ENCODE measurements around the gene PDP2.

PDP2 gene

GRCh38 chr16:66904846-66905632 lies 24.7 kb downstream of the PDP2 start:
- no peak for FAIRE-seq

GRCh38 chr16:66905633-66906539 lies 25.6 kb downstream of the PDP2 start:
- FAIRE-seq, result no peak

- no peak for FAIRE-seq
Measured at GRCh38 chr16:66906916-66907836, 26.9 kb downstream of the PDP2 start.

DNA sequence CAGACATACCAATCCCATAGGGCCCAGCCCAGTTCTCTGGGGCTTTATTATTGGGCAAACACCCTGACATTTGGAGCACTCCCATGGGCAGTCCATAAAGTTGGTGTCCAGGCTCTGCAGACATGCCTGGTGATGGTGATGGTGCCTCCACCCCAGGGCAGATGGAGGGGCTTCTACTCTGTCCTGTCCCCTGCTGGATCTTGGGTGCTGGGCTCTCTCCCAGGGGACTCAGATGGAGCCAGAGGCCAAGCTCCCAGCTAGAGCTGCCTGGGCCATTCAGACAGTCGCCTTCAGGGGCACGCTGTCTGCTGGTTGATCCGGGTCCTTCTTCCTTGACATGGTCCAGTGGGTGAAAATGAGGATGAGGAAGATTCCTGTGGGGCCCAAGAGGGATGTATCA lies 27.8 kb downstream of the PDP2 start:
- no peak for FAIRE-seq

DNA sequence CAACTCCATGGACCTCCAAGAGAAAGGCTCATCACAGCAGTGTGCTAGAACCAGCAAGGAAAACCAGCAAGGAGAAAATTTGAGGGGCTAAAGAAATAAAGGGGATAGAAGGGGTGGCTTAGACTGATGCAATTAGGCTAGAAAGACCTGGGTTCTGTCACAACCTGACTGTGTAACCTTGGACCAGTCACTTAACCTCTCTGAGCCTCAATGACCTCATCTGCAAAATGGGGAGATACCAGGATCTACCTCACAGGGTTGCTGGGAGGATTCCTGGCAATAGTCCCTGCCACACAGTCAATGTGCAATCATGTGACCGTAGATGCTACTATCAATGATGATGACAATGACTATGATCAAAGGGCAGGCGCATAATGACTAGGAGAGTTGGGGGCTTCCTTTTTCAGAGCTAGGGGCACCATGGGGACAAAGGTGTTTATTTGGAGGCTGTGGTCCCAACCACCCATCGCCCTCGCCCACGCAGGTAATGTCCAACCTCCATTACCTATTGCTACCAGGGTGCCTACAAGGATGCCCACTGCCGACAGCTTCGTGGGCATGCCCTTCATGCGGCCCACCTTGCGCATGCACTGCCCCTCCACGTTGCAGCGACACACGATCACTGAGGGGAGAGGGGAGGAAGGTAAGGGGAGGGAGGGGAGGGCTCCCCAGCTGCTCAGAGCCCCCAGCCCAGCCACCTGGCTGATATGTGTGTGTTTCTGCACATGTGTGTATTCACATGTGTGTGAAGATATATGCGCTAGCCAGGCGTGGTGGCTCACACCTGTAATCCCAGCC lies 28.6 kb downstream of the PDP2 start:
- no peak for FAIRE-seq

GRCh38 chr16:66910175-66910940 lies 30.0 kb downstream of the PDP2 start:
- FAIRE-seq, result no peak

- no peak for FAIRE-seq
Measured at GRCh38 chr16:66911112-66911511, 30.8 kb downstream of the PDP2 start.

DNA sequence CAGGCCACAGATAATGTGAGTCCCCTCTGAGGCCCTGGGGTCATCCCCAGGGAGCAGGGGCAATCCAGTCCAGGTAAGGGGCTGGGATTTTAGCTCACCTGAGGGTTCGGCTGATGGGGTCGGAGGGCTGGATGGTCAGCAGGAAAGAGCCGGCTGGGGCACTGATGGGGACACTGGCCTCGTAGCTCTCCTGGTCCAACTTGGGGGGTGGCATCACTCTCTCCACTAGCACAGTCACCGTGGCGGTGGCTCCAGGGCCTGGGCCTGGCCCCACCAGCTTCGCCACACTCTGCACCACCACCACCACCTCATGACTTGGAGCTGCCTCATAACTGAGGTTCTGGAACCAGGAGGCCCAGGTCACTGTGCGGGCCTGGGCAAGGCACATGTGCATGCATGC lies 31.5 kb downstream of the PDP2 start:
- FAIRE-seq, result no peak

DNA sequence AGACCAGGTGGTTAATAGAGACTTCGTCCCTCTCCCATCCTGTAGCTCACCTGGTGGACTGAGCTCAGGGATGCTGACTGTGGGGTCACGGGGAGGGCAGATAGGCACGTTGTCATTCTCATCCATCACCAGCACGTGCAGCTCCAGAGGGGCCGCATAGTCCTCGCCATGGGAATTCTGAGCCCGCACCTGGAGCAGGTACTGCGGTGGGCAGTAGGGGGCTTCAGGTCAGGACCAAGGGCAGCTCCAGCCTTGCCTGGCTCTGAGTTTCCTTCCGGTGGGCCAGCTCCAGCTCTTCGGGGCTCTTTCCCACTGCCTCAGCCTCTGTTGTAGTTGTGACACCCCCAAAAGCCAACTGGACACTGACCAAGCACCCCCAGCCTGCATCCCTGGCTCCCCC lies 32.8 kb downstream of the PDP2 start:
- no peak for FAIRE-seq

DNA sequence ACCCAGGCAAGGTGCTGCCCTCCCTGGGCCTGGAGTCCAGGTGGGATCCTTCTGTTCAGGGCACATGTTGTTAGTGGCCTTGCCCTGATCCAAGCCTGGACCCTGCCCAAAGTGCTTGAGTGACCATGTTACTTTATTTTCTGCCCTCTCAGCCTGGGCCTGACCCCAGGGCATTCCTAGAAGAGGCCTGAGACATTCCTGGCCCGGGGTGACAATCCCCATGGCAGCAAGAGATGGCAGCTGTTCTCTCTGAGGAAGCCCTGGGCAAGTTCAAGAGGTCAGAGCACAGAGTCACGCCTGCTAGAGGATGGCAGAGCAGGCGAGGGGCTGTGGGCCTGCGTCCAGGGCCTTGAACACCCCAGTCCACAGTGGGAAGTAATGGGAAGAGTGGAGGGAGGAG lies 33.4 kb downstream of the PDP2 start:
- no peak for FAIRE-seq

GRCh38 chr16:66914541-66914940 lies 34.2 kb downstream of the PDP2 start:
- no peak for FAIRE-seq

DNA sequence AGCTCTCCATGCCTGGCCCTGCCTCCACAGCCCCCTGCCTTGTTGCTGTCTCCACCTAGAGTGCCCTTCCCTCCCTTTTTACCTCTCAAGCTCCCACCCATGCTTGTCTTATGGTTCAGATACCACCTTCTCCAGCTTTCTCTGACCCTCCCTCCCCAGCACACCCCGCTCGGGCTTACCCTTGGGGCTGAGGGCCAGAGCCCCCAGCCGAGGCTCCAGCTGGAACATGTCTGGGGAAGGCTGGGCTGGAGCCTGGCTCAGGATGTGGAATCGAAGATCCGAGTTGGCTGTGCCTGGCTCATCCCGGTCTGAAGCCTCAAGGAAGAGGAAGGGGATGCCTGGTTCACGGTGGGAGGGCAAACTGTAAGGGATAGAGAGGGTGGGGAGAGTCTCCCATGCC lies 34.7 kb downstream of the PDP2 start:
- FAIRE-seq, result no peak

DNA sequence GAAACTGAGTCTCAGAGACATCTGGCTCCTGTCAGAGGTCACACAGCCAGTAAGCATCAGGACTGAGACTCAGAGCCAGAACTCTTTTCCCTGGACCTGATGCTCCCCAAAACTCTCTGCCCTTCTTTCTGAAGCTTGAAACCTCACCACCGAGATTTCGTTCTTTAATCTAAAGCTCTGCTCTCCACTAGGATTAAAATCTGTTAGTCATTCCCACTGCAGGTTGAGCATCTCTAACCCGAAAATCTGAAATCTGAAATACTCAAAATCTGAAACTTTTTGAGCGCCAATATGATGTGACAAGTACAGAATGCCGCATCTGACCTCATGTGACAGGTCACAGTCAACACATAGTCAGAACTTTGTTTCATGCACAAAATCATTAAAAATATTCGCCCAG lies 36.2 kb downstream of the PDP2 start:
- FAIRE-seq, result no peak

DNA sequence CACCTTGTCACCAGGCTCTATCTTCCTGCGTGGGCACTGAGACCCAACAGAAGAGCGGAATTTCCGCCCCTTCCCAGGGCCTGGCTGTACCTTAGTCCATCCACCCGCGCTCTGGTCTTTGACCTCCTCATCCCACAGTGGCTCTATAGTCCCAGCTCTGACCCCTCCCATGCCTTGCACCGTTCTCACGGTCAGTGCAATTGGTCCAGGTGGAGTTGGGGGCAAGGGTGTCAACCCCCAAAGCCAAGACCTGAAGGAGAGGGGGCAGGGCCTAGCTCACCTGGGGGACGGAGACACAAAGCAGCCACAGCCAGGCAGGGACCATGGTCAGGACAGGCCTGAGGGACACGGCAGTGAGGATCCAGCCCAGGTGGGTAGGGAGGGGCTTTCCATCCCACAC lies 37.4 kb downstream of the PDP2 start:
- FAIRE-seq, result no peak

DNA sequence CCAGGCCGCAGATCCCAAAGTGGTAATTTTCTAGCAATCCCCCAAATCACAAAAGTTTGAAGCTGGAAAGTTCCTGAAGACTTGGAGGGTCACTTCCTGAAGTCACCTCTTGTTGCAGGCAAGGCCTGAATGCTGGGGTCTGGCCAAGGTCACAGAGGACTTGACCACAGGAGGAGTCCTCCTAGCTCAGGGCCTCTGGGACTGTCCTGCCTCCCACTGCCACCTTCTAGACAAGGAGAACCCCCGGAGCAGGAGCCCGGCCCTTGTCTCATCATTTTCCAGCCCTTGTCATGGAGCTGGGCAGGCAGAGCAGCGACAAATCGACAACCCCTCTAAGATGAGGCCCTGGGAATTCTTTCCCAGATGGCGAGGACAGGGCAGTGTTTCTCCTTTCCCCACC lies 38.0 kb downstream of the PDP2 start:
- no peak for FAIRE-seq

DNA sequence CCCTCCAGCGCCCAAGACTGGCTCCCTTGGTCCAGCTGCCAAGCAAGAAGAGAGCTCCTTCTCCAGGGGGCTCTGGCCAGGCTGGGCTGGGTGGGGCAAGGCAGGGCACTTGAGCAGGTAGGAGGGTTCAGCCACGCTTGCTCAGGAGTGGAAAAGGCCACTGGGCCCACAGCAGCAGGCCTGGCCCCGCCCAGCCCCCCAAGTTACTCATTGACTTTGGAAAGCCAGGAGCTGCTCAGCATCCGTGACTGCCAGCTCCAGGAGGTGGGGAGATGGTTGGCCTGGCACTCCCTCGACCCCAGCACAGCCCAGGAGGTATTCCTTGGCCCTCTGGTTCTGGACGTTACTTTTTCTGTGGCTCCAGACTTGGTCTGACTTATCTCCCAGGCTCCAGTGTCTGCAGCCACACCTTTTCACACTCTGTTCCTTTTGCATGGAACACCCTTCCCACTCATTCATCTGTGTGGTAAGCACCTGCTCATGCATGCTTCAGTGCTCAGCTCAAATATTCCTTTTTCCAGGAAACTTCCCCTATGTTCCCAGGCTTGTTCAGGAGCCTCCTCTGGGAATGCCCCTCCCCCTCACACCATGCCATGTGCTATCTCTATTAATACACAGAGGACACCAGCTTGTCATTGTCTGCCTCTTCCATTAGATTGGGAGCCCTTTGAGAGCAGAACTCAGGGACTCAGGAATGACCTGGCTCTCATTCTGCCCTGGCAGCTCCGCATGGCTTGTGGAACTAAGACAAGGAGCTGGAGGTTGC lies 38.7 kb downstream of the PDP2 start, which contains the start of gene CDH16:
CDH16 (minus strand) TSS at position 83 of the 766 bp plus-strand sequence. CDS start 820 bp downstream, outside the sequence.
- no peak for FAIRE-seq

GRCh38 chr16:66919569-66920298 lies 39.4 kb downstream of the PDP2 start:
- FAIRE-seq, result no peak

DNA sequence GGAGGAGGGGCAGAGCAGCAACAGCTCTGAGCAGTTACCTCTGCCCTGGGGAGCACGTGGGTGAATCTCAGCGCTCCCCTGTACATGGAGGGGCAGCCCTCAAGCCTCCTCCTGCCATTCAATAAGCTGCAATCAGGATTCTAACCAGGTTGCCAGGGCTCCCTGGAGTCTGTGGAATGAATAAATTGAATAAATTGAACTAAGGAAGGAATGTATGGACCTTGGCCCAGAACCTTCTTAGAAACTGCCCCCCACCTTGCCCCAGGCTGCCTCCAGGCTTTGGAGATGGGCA lies 39.9 kb downstream of the PDP2 start:
- FAIRE-seq, result no peak

GRCh38 chr16:66920924-66921680 lies 40.8 kb downstream of the PDP2 start:
- no peak for FAIRE-seq

Measured in endometrium (tissue), 2 donors.